Tibial nerve (tissue), 3 donors: ENCODE data around the gene DAAM2.

Experiments used
- POLR2A ChIP-seq, 2 donors: fragments of 450-650 bp; IDR thresholded peaks; one replicate each; pipeline ENCODE4 v1.6.1; 2017; ENCODE audit warnings: antibody characterized with exemption in 2 of 2, mild to moderate bottlenecking in 2 of 2, moderate library complexity in 2 of 2
- TF ChIP-seq, protein P1 (sequence below), 5 experiments: fragments of 200-600 bp in 3 of 5; fragments of 450-650 bp in 2 of 5; sonication (generic) in 3 of 5; IDR thresholded peaks; one replicate each; pipeline ENCODE4 v1.5.1; 2016 to 2019; ENCODE audit warnings: antibody characterized with exemption in 5 of 5, mild to moderate bottlenecking in 3 of 5, moderate library complexity in 2 of 5

DNA sequence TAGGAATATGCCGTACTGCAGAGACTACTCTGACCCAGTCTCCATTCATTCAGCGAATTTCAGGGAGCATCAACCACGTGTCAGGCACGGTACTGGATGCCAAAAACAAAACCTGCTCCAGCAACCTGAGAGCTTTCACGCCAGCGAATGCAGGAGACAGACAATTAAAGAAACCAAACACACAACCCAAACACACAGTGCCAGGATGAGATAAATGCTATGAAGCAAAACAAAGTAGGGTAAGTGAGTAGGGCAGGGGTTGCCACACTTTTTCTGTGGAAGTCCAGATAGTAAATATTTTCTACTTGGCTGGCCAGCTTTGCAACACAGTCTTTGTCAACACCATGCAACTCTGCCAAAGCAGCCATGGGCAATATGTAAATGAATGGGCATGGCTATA, 132.1 kb downstream of the DAAM2 start:
- TF ChIP-seq POLR2A (IDR thresholded peaks at IDR 0.05): no peak
- TF ChIP-seq, protein P1, sequence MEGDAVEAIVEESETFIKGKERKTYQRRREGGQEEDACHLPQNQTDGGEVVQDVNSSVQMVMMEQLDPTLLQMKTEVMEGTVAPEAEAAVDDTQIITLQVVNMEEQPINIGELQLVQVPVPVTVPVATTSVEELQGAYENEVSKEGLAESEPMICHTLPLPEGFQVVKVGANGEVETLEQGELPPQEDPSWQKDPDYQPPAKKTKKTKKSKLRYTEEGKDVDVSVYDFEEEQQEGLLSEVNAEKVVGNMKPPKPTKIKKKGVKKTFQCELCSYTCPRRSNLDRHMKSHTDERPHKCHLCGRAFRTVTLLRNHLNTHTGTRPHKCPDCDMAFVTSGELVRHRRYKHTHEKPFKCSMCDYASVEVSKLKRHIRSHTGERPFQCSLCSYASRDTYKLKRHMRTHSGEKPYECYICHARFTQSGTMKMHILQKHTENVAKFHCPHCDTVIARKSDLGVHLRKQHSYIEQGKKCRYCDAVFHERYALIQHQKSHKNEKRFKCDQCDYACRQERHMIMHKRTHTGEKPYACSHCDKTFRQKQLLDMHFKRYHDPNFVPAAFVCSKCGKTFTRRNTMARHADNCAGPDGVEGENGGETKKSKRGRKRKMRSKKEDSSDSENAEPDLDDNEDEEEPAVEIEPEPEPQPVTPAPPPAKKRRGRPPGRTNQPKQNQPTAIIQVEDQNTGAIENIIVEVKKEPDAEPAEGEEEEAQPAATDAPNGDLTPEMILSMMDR (IDR thresholded peaks at IDR 0.05): no peak
